ENCODE results near the gene LYSET. TPM values are rescaled to one million over a fixed set of nuclear protein-coding genes. Genes with fewer than 3 reads are reported as not detected.
A peak's percentile ranks its signal among the peaks of the same experiment; 100 is the strongest.

LYSET gene
- polyA plus RNA-seq, 2 of the 4 experiments (the other 2 are of a cell fraction): 29.9 to 37.0 TPM

GRCh38 chr14:93220509-93220908 is 35.4 kb downstream of the LYSET start (continued):
- TF ChIP-seq NPAS2 (CRISPR knock-in tag; IDR thresholded peaks at IDR 0.05; ENCODE audit: borderline replicate concordance) (no peak), HEYL (CRISPR knock-in tag; IDR thresholded peaks at IDR 0.05) (no peak), BHLHE40 (IDR thresholded peaks at IDR 0.05; ENCODE audit: low read depth, low read length) (no peak), CBX8 (IDR thresholded peaks at IDR 0.05) (no peak), REST (IDR thresholded peaks at IDR 0.05) (no peak), KDM1A (IDR thresholded peaks at IDR 0.05; ENCODE audit: low read depth) (no peak)

- no peak for TF ChIP-seq NFE2L2 (conservative IDR thresholded peaks at IDR 0.05; ENCODE audit: low read length)
- TF ChIP-seq HOXB5 (CRISPR knock-in tag; IDR thresholded peaks at IDR 0.05): no peak
- TF ChIP-seq MYC (IDR thresholded peaks at IDR 0.05; ENCODE audit: borderline replicate concordance, low read length): no peak
- no peak for TF ChIP-seq KDM5A (IDR thresholded peaks at IDR 0.05)
- no peak for TF ChIP-seq PHF8 (IDR thresholded peaks at IDR 0.05; ENCODE audit: borderline replicate concordance, low read depth)
- TF ChIP-seq USF2 (IDR thresholded peaks at IDR 0.05): no peak
- TF ChIP-seq GATA3 (IDR thresholded peaks at IDR 0.05; ENCODE audit: borderline replicate concordance): no peak
- no peak for TF ChIP-seq BHLHE40 (IDR thresholded peaks at IDR 0.05; ENCODE audit: low read depth, low read length)
- no peak for TF ChIP-seq HMGXB4 (CRISPR knock-in tag; IDR thresholded peaks at IDR 0.05; ENCODE audit: borderline replicate concordance)
- no peak for TF ChIP-seq EHF (CRISPR knock-in tag; IDR thresholded peaks at IDR 0.05)
- TF ChIP-seq ZFP36 (IDR thresholded peaks at IDR 0.05; ENCODE audit: borderline replicate concordance, partially characterized antibody): no peak
- 95% methylated on average over 25 of the region's 27 CpGs for WGBS (ENCODE audit: missing lambda C conversion rate)
- ChIA-PET CTCF (interaction anchor here (0.7 kb wide), 1 partner anchor 1234 kb away, joined by 4 read pairs; no protein-coding TSS in a partner anchor), POLR2A (interaction anchor here (0.7 kb wide), 1 partner anchor 1041 kb away, joined by 4 read pairs; no protein-coding TSS in a partner anchor)
- DNase-seq (ENCODE audit: low read depth in 1 of 2, low spot score in 1 of 2) (no peak), FAIRE-seq (no peak), ATAC-seq (no peak)
- no peaks in the 10 kb centered on the region for H3K4me1 ChIP-seq
- no peak overlapping the region for H3K27ac ChIP-seq
- H3K4me3 ChIP-seq: no peak overlapping the region
- no peak overlapping the region for H3K4me2 ChIP-seq
- no peaks in the 10 kb centered on the region for H3K9me3 ChIP-seq
These were observed 38.4 kb downstream of the LYSET start for GRCh38 chr14:93223565-93223964.

- H3K4me2 ChIP-seq: no peak overlapping the region
- FAIRE-seq (no peak), ATAC-seq (no peak), DNase-seq (ENCODE audit: low read depth in 1 of 2, low spot score in 1 of 2) (no peak)
- no peak overlapping the region for H3K27ac ChIP-seq
- no peaks in the 10 kb centered on the region for H3K4me1 ChIP-seq
- TF ChIP-seq CTCF (IDR thresholded peaks at IDR 0.05): no peak
- TF ChIP-seq MAFK (IDR thresholded peaks at IDR 0.05; ENCODE audit: partially characterized antibody): peak; percentile 74
- TF ChIP-seq HMGXB4 (CRISPR knock-in tag; IDR thresholded peaks at IDR 0.05; ENCODE audit: borderline replicate concordance): no peak
- no peak for TF ChIP-seq RFX5 (IDR thresholded peaks at IDR 0.05)
- ChIA-PET CTCF (interaction anchor here (1.0 to 2.1 kb wide), 2 partner anchors 9 to 21 kb away, joined by 3 to 9 read pairs; partner anchors contain the start of genes GON7 and UBR7), POLR2A (no interaction called here)
- no peaks in the 10 kb centered on the region for H3K9me3 ChIP-seq
- WGBS (ENCODE audit: missing lambda C conversion rate): 98% methylated on average over 8 of the region's 8 CpGs
- no peak overlapping the region for H3K4me3 ChIP-seq
These were observed 43.4 kb downstream of the LYSET start for GRCh38 chr14:93228550-93228949.
